Testis (tissue), 2 donors: Measurements from ENCODE around the gene DIDO1.

Experiments used
- CTCF ChIP-seq, 3 experiments: fragments of 450-650 bp in 2 of 3; fragments of 200-600 bp in 1 of 3; sonication (generic) in 1 of 3; IDR thresholded peaks; one replicate each; pipeline ENCODE4 v1.5.1; 2016 to 2019; ENCODE audit warnings: antibody characterized with exemption in 3 of 3, mild to moderate bottlenecking in 2 of 3, moderate library complexity in 1 of 3
- POLR2A ChIP-seq: fragments of 450-650 bp; IDR thresholded peaks from one replicate; pipeline ENCODE4 v1.6.1; 2017; ENCODE audit warnings: antibody characterized with exemption, mild to moderate bottlenecking, moderate library complexity

- TF ChIP-seq CTCF (IDR thresholded peaks at IDR 0.05) (no peak), POLR2A (no peak)
Measured at GRCh38 chr20:62944746-62945145, 18.4 kb upstream of the DIDO1 start.
